ENCODE data around the gene SGCD. TPM values are rescaled to one million over a fixed set of nuclear protein-coding genes. Genes with fewer than 3 reads are reported as not detected.

Gene SGCD
- polyA plus RNA-seq, 1 donor (not counting 4 experiments of a cell fraction or from before 2014, with no cell fraction given), result not detected

- H3K4me2 ChIP-seq (ENCODE audit: control insufficient read depth, extremely low read depth, insufficient read depth, low read depth, low read length), result no peak overlapping the region
- dilution Hi-C loops (cut with MboI; ENCODE audit: extremely low pct_ligation_motif_present, low sequenced_read_pairs), result no loop called here
Measured at GRCh38 chr5:156361436-156362109, 34.6 kb downstream of the SGCD start.

DNA sequence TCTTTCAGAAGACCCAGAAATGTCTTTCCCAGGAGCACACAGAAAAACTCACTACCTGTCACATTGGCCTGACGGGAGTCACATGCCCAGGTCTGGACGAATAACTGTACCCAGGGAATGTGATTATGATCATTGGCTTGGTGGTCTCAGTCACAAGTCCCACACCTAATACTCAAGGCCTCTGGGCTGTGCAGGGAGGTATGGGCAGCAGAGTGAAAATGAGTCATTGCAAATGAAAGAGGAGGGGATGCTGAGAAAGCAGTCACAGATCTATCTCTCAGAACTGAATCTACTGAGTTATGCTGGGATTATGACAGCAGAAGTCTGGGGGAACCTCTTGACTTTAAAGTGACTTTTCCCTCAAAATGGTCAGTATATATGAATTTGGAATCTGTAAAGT lies 36.9 kb downstream of the SGCD start:
- Histone ChIP-seq H3K9me3 (ENCODE audit: control insufficient read depth, low read depth, low read length) (no peaks in the 10 kb centered on the region), H3K4me2 (ENCODE audit: control insufficient read depth, extremely low read depth, insufficient read depth, low read depth, low read length) (no peak overlapping the region), H3K27me3 (ENCODE audit: control insufficient read depth, extremely low read depth, insufficient read depth, low read length) (no peaks in the 10 kb centered on the region), H2AFZ (ENCODE audit: control insufficient read depth, low read length) (no peak overlapping the region), H3K79me2 (ENCODE audit: control insufficient read depth, insufficient read depth, low read length) (no peaks in the 10 kb centered on the region), H3K36me3 (ENCODE audit: control insufficient read depth in 2 of 2, extremely low read depth in 1 of 2, insufficient read depth in 2 of 2, low read length in 2 of 2) (no peaks in the 10 kb centered on the region), H3K9ac (ENCODE audit: control insufficient read depth, extremely low read depth, insufficient read depth, low read length) (no peak overlapping the region), H3K4me1 (ENCODE audit: control insufficient read depth, extremely low read depth, insufficient read depth, low read length) (no peaks in the 10 kb centered on the region), H3K4me3 (ENCODE audit: control insufficient read depth in 2 of 3, extremely low read depth in 1 of 3, insufficient read depth in 2 of 3, low read depth in 1 of 3, low read length in 3 of 3) (no peak overlapping the region), H4K20me1 (ENCODE audit: control insufficient read depth, extremely low read depth, insufficient read depth, low read length) (no peaks in the 10 kb centered on the region), H3K27ac (ENCODE audit: control insufficient read depth, insufficient read depth, low read length) (no peak overlapping the region), H3K9me1 (ENCODE audit: control insufficient read depth, extremely low read depth, insufficient read depth, low read length) (no peaks in the 10 kb centered on the region)
- no peak for FAIRE-seq
- DNase-seq (ENCODE audit: low read depth, low spot score), result no peak
- dilution Hi-C loops (cut with MboI; ENCODE audit: extremely low pct_ligation_motif_present, low sequenced_read_pairs), result no loop called here
- no peak for TF ChIP-seq EZH2 (IDR thresholded peaks at IDR 0.05; ENCODE audit: low read length)
- TF ChIP-seq, protein P1, sequence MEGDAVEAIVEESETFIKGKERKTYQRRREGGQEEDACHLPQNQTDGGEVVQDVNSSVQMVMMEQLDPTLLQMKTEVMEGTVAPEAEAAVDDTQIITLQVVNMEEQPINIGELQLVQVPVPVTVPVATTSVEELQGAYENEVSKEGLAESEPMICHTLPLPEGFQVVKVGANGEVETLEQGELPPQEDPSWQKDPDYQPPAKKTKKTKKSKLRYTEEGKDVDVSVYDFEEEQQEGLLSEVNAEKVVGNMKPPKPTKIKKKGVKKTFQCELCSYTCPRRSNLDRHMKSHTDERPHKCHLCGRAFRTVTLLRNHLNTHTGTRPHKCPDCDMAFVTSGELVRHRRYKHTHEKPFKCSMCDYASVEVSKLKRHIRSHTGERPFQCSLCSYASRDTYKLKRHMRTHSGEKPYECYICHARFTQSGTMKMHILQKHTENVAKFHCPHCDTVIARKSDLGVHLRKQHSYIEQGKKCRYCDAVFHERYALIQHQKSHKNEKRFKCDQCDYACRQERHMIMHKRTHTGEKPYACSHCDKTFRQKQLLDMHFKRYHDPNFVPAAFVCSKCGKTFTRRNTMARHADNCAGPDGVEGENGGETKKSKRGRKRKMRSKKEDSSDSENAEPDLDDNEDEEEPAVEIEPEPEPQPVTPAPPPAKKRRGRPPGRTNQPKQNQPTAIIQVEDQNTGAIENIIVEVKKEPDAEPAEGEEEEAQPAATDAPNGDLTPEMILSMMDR (optimal IDR thresholded peaks at IDR 0.05 in 1 of 3, IDR thresholded peaks at IDR 0.05 in 1 of 3, conservative IDR thresholded peaks at IDR 0.05 in 1 of 3; ENCODE audit: extremely low read depth in 1 of 3, insufficient read depth in 2 of 3, low read length in 3 of 3), result no peak

More at GRCh38 chr5:156361436-156362109, 34.6 kb downstream of the SGCD start:
- no peak overlapping the region for H2AFZ ChIP-seq (ENCODE audit: control insufficient read depth, low read length)
- H3K4me1 ChIP-seq (ENCODE audit: control insufficient read depth, extremely low read depth, insufficient read depth, low read length), result no peaks in the 10 kb centered on the region
- DNase-seq (ENCODE audit: low read depth, low spot score) (no peak), FAIRE-seq (no peak)
- H3K36me3 ChIP-seq (ENCODE audit: control insufficient read depth in 2 of 2, extremely low read depth in 1 of 2, insufficient read depth in 2 of 2, low read length in 2 of 2), result no peaks in the 10 kb centered on the region
- H4K20me1 ChIP-seq (ENCODE audit: control insufficient read depth, extremely low read depth, insufficient read depth, low read length), result no peaks in the 10 kb centered on the region
- H3K79me2 ChIP-seq (ENCODE audit: control insufficient read depth, insufficient read depth, low read length), result no peaks in the 10 kb centered on the region
- H3K27ac ChIP-seq (ENCODE audit: control insufficient read depth, insufficient read depth, low read length), result no peak overlapping the region
- no peak overlapping the region for H3K9ac ChIP-seq (ENCODE audit: control insufficient read depth, extremely low read depth, insufficient read depth, low read length)
- TF ChIP-seq, protein P1 (optimal IDR thresholded peaks at IDR 0.05 in 1 of 3, IDR thresholded peaks at IDR 0.05 in 1 of 3, conservative IDR thresholded peaks at IDR 0.05 in 1 of 3; ENCODE audit: extremely low read depth in 1 of 3, insufficient read depth in 2 of 3, low read length in 3 of 3), result no peak
- no peak for TF ChIP-seq EZH2 (IDR thresholded peaks at IDR 0.05; ENCODE audit: low read length)
- no peaks in the 10 kb centered on the region for H3K27me3 ChIP-seq (ENCODE audit: control insufficient read depth, extremely low read depth, insufficient read depth, low read length)
- H3K9me3 ChIP-seq (ENCODE audit: control insufficient read depth, low read depth, low read length), result no peaks in the 10 kb centered on the region
- H3K9me1 ChIP-seq (ENCODE audit: control insufficient read depth, extremely low read depth, insufficient read depth, low read length), result no peaks in the 10 kb centered on the region
- no peak overlapping the region for H3K4me3 ChIP-seq (ENCODE audit: control insufficient read depth in 2 of 3, extremely low read depth in 1 of 3, insufficient read depth in 2 of 3, low read depth in 1 of 3, low read length in 3 of 3)
